Ishikawa (cell line): ENCODE results near the gene CCSER2.

Source experiments
- CEBPB ChIP-seq: IDR thresholded peaks from 2 replicates; pipeline ENCODE4 v1.6.1; 2012
- CREB1 ChIP-seq: IDR thresholded peaks from 2 replicates; pipeline ENCODE4 v1.6.1; 2012; ENCODE audit warnings: low read depth
- EGR1 ChIP-seq: IDR thresholded peaks from 2 replicates; pipeline ENCODE4 v1.6.1; 2012
- EP300 ChIP-seq: IDR thresholded peaks from 2 replicates; pipeline ENCODE4 v1.6.1; 2012; ENCODE audit warnings: borderline replicate concordance
- FOXM1 ChIP-seq: IDR thresholded peaks from 2 replicates; pipeline ENCODE4 v1.6.1; 2012; ENCODE audit warnings: low read depth, borderline replicate concordance
- MAX ChIP-seq: IDR thresholded peaks from 2 replicates; pipeline ENCODE4 v1.6.1; 2012
- NFIC ChIP-seq: IDR thresholded peaks from 2 replicates; pipeline ENCODE4 v1.6.1; 2012
- RAD21 ChIP-seq: IDR thresholded peaks from 2 replicates; pipeline ENCODE4 v1.6.1; 2012; ENCODE audit warnings: low read depth
- REST ChIP-seq: IDR thresholded peaks from 2 replicates; pipeline ENCODE4 v1.6.1; 2012; ENCODE audit warnings: low read depth, mild to moderate bottlenecking
- TAF1 ChIP-seq: IDR thresholded peaks from 2 replicates; pipeline ENCODE4 v1.6.1; 2012; ENCODE audit warnings: low read depth, mild to moderate bottlenecking
- TCF12 ChIP-seq: IDR thresholded peaks from 2 replicates; pipeline ENCODE4 v1.6.1; 2012; ENCODE audit warnings: low read depth
- TEAD4 ChIP-seq: IDR thresholded peaks from 2 replicates; pipeline ENCODE4 v1.6.1; 2012
- USF1 ChIP-seq: IDR thresholded peaks from 2 replicates; pipeline ENCODE4 v1.6.1; 2012
- YY1 ChIP-seq: IDR thresholded peaks from 2 replicates; pipeline ENCODE4 v1.6.1; 2012; ENCODE audit warnings: low read depth
- ZBTB7A ChIP-seq: IDR thresholded peaks from 2 replicates; pipeline ENCODE4 v1.6.1; 2012; ENCODE audit warnings: low read depth

Gene CCSER2

GRCh38 chr10:84423719-84424118 lies 95.3 kb downstream of the CCSER2 start:
- TF ChIP-seq YY1 (no peak), TAF1 (no peak), FOXM1 (no peak), MAX (no peak), NFIC (no peak), REST (no peak), USF1 (no peak), TEAD4 (no peak), CREB1 (no peak)

GRCh38 chr10:84424731-84425167 lies 96.4 kb downstream of the CCSER2 start:
- TF ChIP-seq YY1 (no peak), MAX (no peak), NFIC (no peak), REST (no peak), RAD21 (no peak), TCF12 (no peak), EGR1 (no peak), USF1 (no peak), CREB1 (no peak), EP300 (no peak), FOXM1 (no peak), TAF1 (no peak), TEAD4 (no peak), ZBTB7A (no peak), CEBPB (no peak)

- TF ChIP-seq FOXM1 (no peak), REST (no peak), CREB1 (no peak), MAX (no peak), USF1 (no peak), TCF12 (no peak)
Observed at GRCh38 chr10:84427903-84428650, 99.7 kb downstream of the CCSER2 start.

- TF ChIP-seq CREB1 (no peak), EGR1 (no peak), NFIC (no peak), REST (no peak), FOXM1 (no peak), TEAD4 (no peak), TCF12 (no peak), TAF1 (no peak), CEBPB (no peak), MAX (no peak), USF1 (no peak), ZBTB7A (no peak), EP300 (no peak), YY1 (no peak), RAD21 (no peak)
Observed at GRCh38 chr10:84428711-84429110, 100.3 kb downstream of the CCSER2 start.
